GM04503 (cell line): ENCODE data around the gene PRR16.

Experiments used
- DNase-seq: peaks from one replicate; pipeline ENCODE4 v3.0.0-alpha.2; 2012; ENCODE audit warnings: low read depth

PRR16 gene

GRCh38 chr5:120576588-120576987, 112.5 kb downstream of the PRR16 start:
- DNase-seq = no peak

GRCh38 chr5:120582635-120583034, 118.5 kb downstream of the PRR16 start:
- DNase-seq = no peak

- DNase-seq = no peak
These were observed 122.5 kb downstream of the PRR16 start for GRCh38 chr5:120586646-120587045.

GRCh38 chr5:120591911-120592310, 127.8 kb downstream of the PRR16 start:
- DNase-seq = no peak

GRCh38 chr5:120599576-120599975, 135.5 kb downstream of the PRR16 start:
- DNase-seq = peak; percentile 25

GRCh38 chr5:120600639-120601038, 136.5 kb downstream of the PRR16 start:
- no peak for DNase-seq

GRCh38 chr5:120602033-120602432, 137.9 kb downstream of the PRR16 start:
- DNase-seq = no peak

- DNase-seq = peak; percentile 95
These were observed 140.8 kb downstream of the PRR16 start for GRCh38 chr5:120604884-120605283.

GRCh38 chr5:120605325-120606079, 141.4 kb downstream of the PRR16 start:
- DNase-seq = no peak

- DNase-seq = no peak
These were observed 145.5 kb downstream of the PRR16 start for GRCh38 chr5:120609570-120609969.

GRCh38 chr5:120610145-120610544, 146.0 kb downstream of the PRR16 start:
- DNase-seq = no peak

GRCh38 chr5:120613729-120614128, 149.6 kb downstream of the PRR16 start:
- DNase-seq = no peak

GRCh38 chr5:120614531-120615180, 150.6 kb downstream of the PRR16 start:
- DNase-seq = peak; percentile 46

- peak; percentile 70 for DNase-seq
These were observed 152.0 kb downstream of the PRR16 start for GRCh38 chr5:120615967-120616645.

- DNase-seq = no peak
These were observed 157.2 kb downstream of the PRR16 start for GRCh38 chr5:120621339-120621738.

GRCh38 chr5:120624021-120624563, 160.0 kb downstream of the PRR16 start:
- DNase-seq = no peak

- DNase-seq = no peak
These were observed 164.1 kb downstream of the PRR16 start for GRCh38 chr5:120628156-120628555.

- DNase-seq = no peak
These were observed 166.4 kb downstream of the PRR16 start for GRCh38 chr5:120630550-120630949.

GRCh38 chr5:120631611-120632010, 167.5 kb downstream of the PRR16 start:
- DNase-seq = no peak

- no peak for DNase-seq
These were observed 168.3 kb downstream of the PRR16 start for GRCh38 chr5:120632430-120632829.

- no peak for DNase-seq
These were observed 174.3 kb downstream of the PRR16 start for GRCh38 chr5:120638449-120638848.

GRCh38 chr5:120640778-120641177, 176.7 kb downstream of the PRR16 start:
- no peak for DNase-seq

- no peak for DNase-seq
These were observed 180.4 kb downstream of the PRR16 start for GRCh38 chr5:120644516-120644915.
